PC-9 (cell line): Measurements from ENCODE around the gene SOX5. TPM values are rescaled to one million over a fixed set of nuclear protein-coding genes. Genes with fewer than 3 reads are reported as not detected.

Experiments used
- BruUV-seq: library from RNA; stranded (reverse); fragments of 400-500 nt; replicated peaks from 2 replicates; lab custom pipeline; 2021; lab: Mats Ljungman, UMichigan
- CTCF ChIA-PET: fragments of 300-600 bp; sonication (Branson Sonifier 250); formaldehyde crosslinking; loops from one replicate; lab custom pipeline; 2022; ENCODE audit warnings: antibody characterized with exemption; lab: Charles Lee
- POLR2A ChIA-PET: fragments of 300-600 bp; sonication (Branson Sonifier 250); formaldehyde crosslinking; loops from one replicate; lab custom pipeline; 2022; ENCODE audit warnings: antibody characterized with exemption; ENCODE audit not compliant: unreplicated experiment; lab: Charles Lee
- DNase-seq, 2 experiments: peaks; one replicate each; pipeline versions ENCODE4 v3.0.0 to v3.0.0-alpha.2; 2015 to 2022; ENCODE audit warnings: mixed read lengths in 1 of 2
- H2AFZ ChIP-seq: fragments of 200-600 bp; sonication (generic); 2 replicates; pipeline ENCODE4 v1.8.1; 2017; ENCODE audit warnings: antibody characterized with exemption
- H3F3A ChIP-seq: fragments of 200-600 bp; sonication (generic); 2 replicates; pipeline ENCODE4 v1.8.1; 2017; ENCODE audit warnings: antibody characterized with exemption, mild to moderate bottlenecking, low read depth; ENCODE audit not compliant: insufficient read depth
- H3K27ac ChIP-seq: fragments of 200-600 bp; sonication (generic); 2 replicates; pipeline ENCODE4 v1.6.1; 2016; ENCODE audit warnings: mixed run types
- H3K27me3 ChIP-seq: fragments of 200-600 bp; sonication (generic); 2 replicates; pipeline ENCODE4 v1.6.1; 2016; ENCODE audit warnings: low read depth, mixed run types; ENCODE audit not compliant: insufficient read depth
- H3K36me3 ChIP-seq: fragments of 200-600 bp; sonication (generic); 2 replicates; pipeline ENCODE4 v1.6.1; 2016; ENCODE audit warnings: low read depth, mixed run types
- H3K4me1 ChIP-seq: fragments of 200-600 bp; sonication (generic); replicated peaks from 2 replicates; pipeline ENCODE4 v1.6.1; 2016; ENCODE audit warnings: mixed run types; ENCODE audit not compliant: insufficient read depth
- H3K4me2 ChIP-seq: fragments of 200-600 bp; sonication (generic); 2 replicates; pipeline ENCODE4 v1.6.1; 2017; ENCODE audit warnings: mixed run types
- H3K4me3 ChIP-seq: fragments of 200-600 bp; sonication (generic); 2 replicates; pipeline ENCODE4 v1.6.1; 2016; ENCODE audit warnings: mixed run types
- H3K79me2 ChIP-seq: fragments of 200-600 bp; sonication (generic); 2 replicates; pipeline ENCODE4 v1.6.1; 2017; ENCODE audit warnings: low read depth, mixed run types
- H3K9me2 ChIP-seq: fragments of 200-600 bp; sonication (generic); 2 replicates; pipeline ENCODE4 v1.8.1; 2017; ENCODE audit warnings: mild to moderate bottlenecking; ENCODE audit not compliant: insufficient read depth
- H3K9me3 ChIP-seq: fragments of 200-600 bp; sonication (generic); 2 replicates; pipeline ENCODE4 v1.8.1; 2016; ENCODE audit warnings: low read depth; ENCODE audit not compliant: insufficient read depth
- H4K20me1 ChIP-seq: fragments of 200-600 bp; sonication (generic); 2 replicates; pipeline ENCODE4 v1.8.1; 2017; ENCODE audit not compliant: insufficient read depth
- EZH2 ChIP-seq: fragments of 200-600 bp; sonication (generic); IDR thresholded peaks from 2 replicates; pipeline ENCODE4 v1.8.0; 2017; ENCODE audit warnings: antibody characterized with exemption, low read depth
- intact Hi-C: fragments of 100-400 bp; cut with micrococcal nuclease; formaldehyde crosslinking; loops from one replicate; pipeline ENCODE4 v1.10.0; 2022; ENCODE audit not compliant: unreplicated experiment
- total RNA-seq: library from RNA; stranded (reverse); gene quantifications from 2 replicates; pipeline ENCODE4 v1.2.3, GENCODE V29; 2021
- TF ChIP-seq, protein P1 (sequence below): fragments of 200-600 bp; sonication (generic); conservative IDR thresholded peaks from 2 replicates; pipeline ENCODE4 v1.6.1; 2017; ENCODE audit warnings: mixed run types, antibody characterized with exemption, mild to moderate bottlenecking, moderate library complexity

The SOX5 gene
- total RNA-seq, 1 experiment from 2014 or later, result not detected

DNA sequence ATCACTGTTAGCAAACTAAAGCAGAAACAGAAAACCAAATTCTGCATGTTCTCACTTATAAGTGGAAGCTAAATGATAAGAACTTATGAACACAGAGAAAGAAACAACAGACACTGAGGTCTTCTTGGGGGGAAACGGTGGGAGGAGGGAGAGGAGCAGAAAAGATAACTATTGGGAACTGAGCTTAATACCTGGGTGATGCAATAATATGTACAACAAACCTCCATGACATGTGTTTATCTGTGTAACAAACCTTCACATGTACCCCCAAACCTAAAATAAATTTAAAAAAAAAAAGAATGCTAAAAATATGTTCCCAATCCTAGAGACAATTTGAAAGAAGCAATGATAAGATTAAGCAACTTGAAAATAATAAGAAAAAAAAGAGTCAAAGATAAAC is 89.5 kb downstream of the SOX5 start:
- Histone ChIP-seq H3K27me3 (0 out of 2 replicates have a peak, but pooled peaks cover 3% of the 10 kb centered on the region), H3K36me3 (no peaks in the 10 kb centered on the region), H3K79me2 (no peaks in the 10 kb centered on the region), H3K4me1 (no peaks in the 10 kb centered on the region), H3K27ac (no peak overlapping the region), H3K4me3 (no peak overlapping the region), H3K9me3 (0 out of 2 replicates have a peak, but pooled peaks cover 2% of the 10 kb centered on the region), H4K20me1 (no peaks in the 10 kb centered on the region), H2AFZ (no peak overlapping the region), H3K9me2 (no peaks in the 10 kb centered on the region), H3F3A (no peaks in the 10 kb centered on the region), H3K4me2 (no peak overlapping the region)
- no peak for DNase-seq
- ChIA-PET POLR2A (no interaction called here), CTCF (no interaction called here)
- BruUV-seq, result no TSS peak
- intact Hi-C loops, result no loop called here
- TF ChIP-seq, protein P1, sequence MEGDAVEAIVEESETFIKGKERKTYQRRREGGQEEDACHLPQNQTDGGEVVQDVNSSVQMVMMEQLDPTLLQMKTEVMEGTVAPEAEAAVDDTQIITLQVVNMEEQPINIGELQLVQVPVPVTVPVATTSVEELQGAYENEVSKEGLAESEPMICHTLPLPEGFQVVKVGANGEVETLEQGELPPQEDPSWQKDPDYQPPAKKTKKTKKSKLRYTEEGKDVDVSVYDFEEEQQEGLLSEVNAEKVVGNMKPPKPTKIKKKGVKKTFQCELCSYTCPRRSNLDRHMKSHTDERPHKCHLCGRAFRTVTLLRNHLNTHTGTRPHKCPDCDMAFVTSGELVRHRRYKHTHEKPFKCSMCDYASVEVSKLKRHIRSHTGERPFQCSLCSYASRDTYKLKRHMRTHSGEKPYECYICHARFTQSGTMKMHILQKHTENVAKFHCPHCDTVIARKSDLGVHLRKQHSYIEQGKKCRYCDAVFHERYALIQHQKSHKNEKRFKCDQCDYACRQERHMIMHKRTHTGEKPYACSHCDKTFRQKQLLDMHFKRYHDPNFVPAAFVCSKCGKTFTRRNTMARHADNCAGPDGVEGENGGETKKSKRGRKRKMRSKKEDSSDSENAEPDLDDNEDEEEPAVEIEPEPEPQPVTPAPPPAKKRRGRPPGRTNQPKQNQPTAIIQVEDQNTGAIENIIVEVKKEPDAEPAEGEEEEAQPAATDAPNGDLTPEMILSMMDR, result no peak
- TF ChIP-seq EZH2, result no peak

DNA sequence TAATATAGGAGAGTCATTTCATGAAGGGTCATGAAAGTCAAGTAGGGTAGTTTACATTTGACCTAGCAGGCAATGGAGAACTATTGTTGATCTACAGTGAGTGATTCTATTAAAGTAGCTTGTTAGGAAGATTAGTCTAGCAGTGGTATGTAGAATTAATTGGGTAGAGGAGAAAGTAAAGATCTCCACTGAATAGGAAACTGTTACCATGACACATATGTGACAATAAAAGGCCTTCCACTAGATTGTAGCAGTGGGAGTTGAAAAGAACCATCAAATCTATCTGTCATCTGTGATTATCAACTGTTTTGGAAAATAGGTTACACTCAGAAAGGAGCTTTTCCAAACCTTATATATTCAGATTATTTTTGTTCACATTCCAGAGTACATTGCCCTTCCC is 92.3 kb downstream of the SOX5 start:
- Histone ChIP-seq H3K4me2 (no peak overlapping the region), H2AFZ (no peak overlapping the region), H3K4me1 (no peaks in the 10 kb centered on the region), H3K9me2 (no peaks in the 10 kb centered on the region), H3K27ac (no peak overlapping the region), H3K9me3 (0 out of 2 replicates have a peak, but pooled peaks cover 2% of the 10 kb centered on the region), H3K36me3 (no peaks in the 10 kb centered on the region), H3K4me3 (no peak overlapping the region), H4K20me1 (no peaks in the 10 kb centered on the region), H3K79me2 (no peaks in the 10 kb centered on the region), H3K27me3 (0 out of 2 replicates have a peak, but pooled peaks cover 3% of the 10 kb centered on the region), H3F3A (no peaks in the 10 kb centered on the region)
- ChIA-PET CTCF (no interaction called here), POLR2A (no interaction called here)
- intact Hi-C loops, result no loop called here
- TF ChIP-seq, protein P1, result no peak
- TF ChIP-seq EZH2, result no peak
- no peak for DNase-seq
- BruUV-seq, result no TSS peak

DNA sequence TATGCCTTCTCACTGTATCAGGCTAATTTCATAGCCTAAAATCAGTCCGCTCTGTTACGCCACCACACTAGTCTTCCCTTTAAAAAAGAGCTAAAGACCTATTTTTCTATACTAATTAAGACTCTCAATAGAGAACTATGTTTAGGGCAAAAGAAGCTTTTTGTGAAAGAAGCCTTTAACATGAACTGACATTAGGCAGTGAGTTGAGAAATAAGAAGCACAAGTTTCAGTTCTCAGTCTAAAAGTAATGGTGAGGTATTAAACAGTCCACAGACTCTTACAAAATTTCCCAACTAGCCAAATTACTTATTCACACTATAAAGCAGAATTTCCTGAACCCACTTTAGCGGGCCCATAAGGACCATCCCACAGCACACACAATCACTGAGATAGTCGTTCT is 93.7 kb downstream of the SOX5 start:
- Histone ChIP-seq H3K79me2 (no peaks in the 10 kb centered on the region), H3K9me2 (no peaks in the 10 kb centered on the region), H3F3A (no peaks in the 10 kb centered on the region), H3K36me3 (no peaks in the 10 kb centered on the region), H3K4me1 (no peaks in the 10 kb centered on the region), H3K9me3 (0 out of 2 replicates have a peak, but pooled peaks cover 2% of the 10 kb centered on the region), H3K27ac (no peak overlapping the region), H3K4me3 (no peak overlapping the region), H3K27me3 (0 out of 2 replicates have a peak, but pooled peaks cover 3% of the 10 kb centered on the region), H3K4me2 (no peak overlapping the region), H4K20me1 (no peaks in the 10 kb centered on the region), H2AFZ (no peak overlapping the region)
- ChIA-PET CTCF (no interaction called here), POLR2A (no interaction called here)
- DNase-seq, result no peak
- BruUV-seq, result no TSS peak
- TF ChIP-seq, protein P1, result no peak
- TF ChIP-seq EZH2, result no peak
- intact Hi-C loops, result no loop called here
